ENCODE results near the gene GDA. TPM values are rescaled to one million over a fixed set of nuclear protein-coding genes. Genes with fewer than 3 reads are reported as not detected.

Gene GDA
- total RNA-seq, 1 experiment from 2014 or later, result 3.6 TPM

DNA sequence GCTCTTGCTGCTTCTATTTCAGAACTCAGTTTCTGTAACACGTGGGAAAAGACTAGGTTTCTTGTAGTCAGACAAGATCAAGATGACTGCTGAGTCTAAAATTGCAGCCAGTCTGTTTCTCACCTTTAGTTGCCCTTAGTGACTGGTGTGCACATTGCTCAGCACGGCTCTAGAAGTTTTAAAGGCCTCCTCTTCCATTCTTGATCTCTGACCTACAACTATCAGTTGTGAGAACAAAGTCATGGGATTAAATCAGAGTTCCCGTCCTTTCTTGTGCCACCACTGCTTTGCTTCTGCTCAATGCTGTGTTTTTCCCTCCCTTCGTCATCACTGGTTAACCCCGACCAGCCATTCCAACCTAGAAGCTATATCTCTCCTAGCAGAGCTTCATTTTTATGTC, 52.8 kb downstream of the GDA start:
- Histone ChIP-seq H4K20me1 (ENCODE audit: control insufficient read depth, insufficient read depth, insufficient read length) (no peaks in the 10 kb centered on the region), H3K79me1 (ENCODE audit: insufficient read depth, low read depth, low read length, poor library complexity, severe bottlenecking) (no peaks in the 10 kb centered on the region), H3K4ac (ENCODE audit: low read depth, low read length) (no peak overlapping the region), H3K27ac (ENCODE audit: insufficient read length, low read depth, low read length) (no peak overlapping the region), H3K18ac (ENCODE audit: insufficient read length, low read depth, low read length) (no peak overlapping the region), H3K9me3 (ENCODE audit: control insufficient read depth, low read depth, low read length) (no peaks in the 10 kb centered on the region), H2AFZ (ENCODE audit: low read length) (no peak overlapping the region), H2BK15ac (ENCODE audit: low read depth, low read length) (no peak overlapping the region), H3K23ac (ENCODE audit: insufficient read length, low read depth, low read length) (no peak overlapping the region), H2BK120ac (ENCODE audit: low read depth, low read length, poor library complexity, severe bottlenecking) (no peak overlapping the region), H3K4me2 (ENCODE audit: insufficient read depth, insufficient read length, low read length) (no peak overlapping the region), H3K56ac (ENCODE audit: insufficient read length, low read depth, low read length) (no peak overlapping the region), H3K27me3 (ENCODE audit: insufficient read depth, low read length) (no peaks in the 10 kb centered on the region), H2BK5ac (ENCODE audit: insufficient read length, low read length) (no peak overlapping the region), H3T11ph (ENCODE audit: low read length) (no peak overlapping the region), H4K91ac (ENCODE audit: insufficient read length, low read depth, low read length) (no peak overlapping the region), H2AK5ac (ENCODE audit: insufficient read length, low read length) (no peak overlapping the region), H2BK20ac (ENCODE audit: low read depth, low read length, poor library complexity, severe bottlenecking) (no peak overlapping the region), H3K79me2 (ENCODE audit: insufficient read depth, low read length) (no peaks in the 10 kb centered on the region), H3K23me2 (ENCODE audit: insufficient read length, low read depth, low read length, poor library complexity, severe bottlenecking) (no peaks in the 10 kb centered on the region), H4K5ac (ENCODE audit: insufficient read length, low read depth, low read length) (no peak overlapping the region), H3K9ac (ENCODE audit: extremely low read depth, insufficient read length, low read length) (no peak overlapping the region), H2BK12ac (ENCODE audit: insufficient read length, low read depth, low read length) (no peak overlapping the region), H3K14ac (ENCODE audit: insufficient read depth, low read length) (no peak overlapping the region), H3K4me1 (ENCODE audit: insufficient read depth, low read length) (no peaks in the 10 kb centered on the region), H4K8ac (replicated peaks; ENCODE audit: insufficient read length, low read depth, low read length) (no peak overlapping the region)
- Mint-ChIP-seq H3K36me3 (ENCODE audit: insufficient read depth in 1 of 3, low read depth in 3 of 3) (peaks cover 0 to 4% (median 3%) of the 10 kb centered on the region in 3 experiments; a peak in 3 of 7 replicates), H3K4me3 (no peak overlapping the region), H3K27me3 (ENCODE audit: low read depth) (no peaks in the 10 kb centered on the region; the same call in 1 of the 2 replicates), H3K9me3 (no peaks in the 10 kb centered on the region), H3K27ac (no peak overlapping the region), H3K4me1 (peaks cover 0 to 3% of the 10 kb centered on the region in 2 experiments; a peak in 1 of 4 replicates)
- no CpG with 5 or more reads among the region's 5 CpGs for WGBS (ENCODE audit: extremely low coverage, insufficient read length, low lambda C conversion rate)
- no peak for DNase-seq
- TF ChIP-seq, protein P1, sequence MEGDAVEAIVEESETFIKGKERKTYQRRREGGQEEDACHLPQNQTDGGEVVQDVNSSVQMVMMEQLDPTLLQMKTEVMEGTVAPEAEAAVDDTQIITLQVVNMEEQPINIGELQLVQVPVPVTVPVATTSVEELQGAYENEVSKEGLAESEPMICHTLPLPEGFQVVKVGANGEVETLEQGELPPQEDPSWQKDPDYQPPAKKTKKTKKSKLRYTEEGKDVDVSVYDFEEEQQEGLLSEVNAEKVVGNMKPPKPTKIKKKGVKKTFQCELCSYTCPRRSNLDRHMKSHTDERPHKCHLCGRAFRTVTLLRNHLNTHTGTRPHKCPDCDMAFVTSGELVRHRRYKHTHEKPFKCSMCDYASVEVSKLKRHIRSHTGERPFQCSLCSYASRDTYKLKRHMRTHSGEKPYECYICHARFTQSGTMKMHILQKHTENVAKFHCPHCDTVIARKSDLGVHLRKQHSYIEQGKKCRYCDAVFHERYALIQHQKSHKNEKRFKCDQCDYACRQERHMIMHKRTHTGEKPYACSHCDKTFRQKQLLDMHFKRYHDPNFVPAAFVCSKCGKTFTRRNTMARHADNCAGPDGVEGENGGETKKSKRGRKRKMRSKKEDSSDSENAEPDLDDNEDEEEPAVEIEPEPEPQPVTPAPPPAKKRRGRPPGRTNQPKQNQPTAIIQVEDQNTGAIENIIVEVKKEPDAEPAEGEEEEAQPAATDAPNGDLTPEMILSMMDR (conservative IDR thresholded peaks at IDR 0.05), result no peak

All from H9 (cell line).